ENCODE data around the gene KRTAP10-5.
"Not testable (repeated sequence)": the region's sequence is repeated elsewhere in the genome, so short reads cannot be mapped to it uniquely, and the experiment has no call there.

The KRTAP10-5 gene
- 0 to 0.55 (median 0) reads per million in 17 experiments for total RNA-seq

- not testable (repeated sequence) for DNase-seq
Measured at GRCh38 chr21:44580231-44580821, at the start of gene KRTAP10-5. KRTAP10-5 (minus strand) TSS chr21:44580604; CDS start chr21:44580578, 26 bp downstream.

GRCh38 chr21:44628707-44629391 is 48.4 kb upstream of the KRTAP10-5 start:
- no peak for DNase-seq

GRCh38 chr21:44627831-44628233 is 47.4 kb upstream of the KRTAP10-5 start:
- not testable (repeated sequence) for DNase-seq

- not testable (repeated sequence) for DNase-seq
Measured at GRCh38 chr21:44627181-44627822, 46.9 kb upstream of the KRTAP10-5 start.

GRCh38 chr21:44626673-44627143 is 46.3 kb upstream of the KRTAP10-5 start, which contains the start of gene KRTAP10-9:
KRTAP10-9 (plus strand) TSS chr21:44627093; CDS start chr21:44627172, 79 bp downstream.
- no peak for DNase-seq

- DNase-seq: no peak
Measured at GRCh38 chr21:44626262-44626661, 45.9 kb upstream of the KRTAP10-5 start.

- DNase-seq: no peak
Measured at GRCh38 chr21:44625756-44626155, 45.4 kb upstream of the KRTAP10-5 start.

GRCh38 chr21:44623575-44623974 is 43.2 kb upstream of the KRTAP10-5 start:
- no peak for DNase-seq

- no peak for DNase-seq
Measured at GRCh38 chr21:44619886-44620285, 39.5 kb upstream of the KRTAP10-5 start.

GRCh38 chr21:44618909-44619308 is 38.5 kb upstream of the KRTAP10-5 start:
- DNase-seq: no peak

- DNase-seq: peak; percentile 46 to 73 (median 58)
Measured at GRCh38 chr21:44618504-44618903, 38.1 kb upstream of the KRTAP10-5 start.

- no peak for DNase-seq
Measured at GRCh38 chr21:44617071-44617501, 36.7 kb upstream of the KRTAP10-5 start.

GRCh38 chr21:44616591-44616926 is 36.2 kb upstream of the KRTAP10-5 start:
- DNase-seq: no peak

GRCh38 chr21:44615911-44616590 is 35.6 kb upstream of the KRTAP10-5 start:
- DNase-seq: no peak

- DNase-seq: no peak
Measured at GRCh38 chr21:44615466-44615865, 35.1 kb upstream of the KRTAP10-5 start.

- no peak for DNase-seq
Measured at GRCh38 chr21:44614961-44615391, 34.6 kb upstream of the KRTAP10-5 start.

- no peak for DNase-seq
Measured at GRCh38 chr21:44614161-44614631, 33.8 kb upstream of the KRTAP10-5 start.

- DNase-seq: no peak
Measured at GRCh38 chr21:44613386-44614155, 33.2 kb upstream of the KRTAP10-5 start.

GRCh38 chr21:44612669-44613229 is 32.3 kb upstream of the KRTAP10-5 start:
- no peak for DNase-seq

GRCh38 chr21:44612029-44612486 is 31.7 kb upstream of the KRTAP10-5 start, which contains the start of gene KRTAP10-8:
KRTAP10-8 (plus strand) TSS chr21:44612079; CDS start chr21:44612101, 22 bp downstream.
- DNase-seq: no peak

GRCh38 chr21:44611551-44611950 is 31.1 kb upstream of the KRTAP10-5 start:
- no peak for DNase-seq

Data from suppressor macrophage (primary cell).